ENCODE data around the gene MYRIP.
"Not testable (repeated sequence)": the region's sequence is repeated elsewhere in the genome, so short reads cannot be mapped to it uniquely, and the experiment has no call there.

- TF ChIP-seq CTCF, POLR2A (IDR thresholded peaks at IDR 0.05): not testable (repeated sequence)
These were observed 324.6 kb downstream of the MYRIP start for GRCh38 chr3:40133886-40134575.
